Inflammatory macrophage treated with lipopolysaccharide for 4 hours (primary cell): ENCODE measurements around the gene RFPL1.
"Not testable (repeated sequence)": the region's sequence is repeated elsewhere in the genome, so short reads cannot be mapped to it uniquely, and the experiment has no call there.

Experiments used
- DNase-seq: peaks from one replicate; pipeline ENCODE4 v3.0.0-alpha.2; 2020

The RFPL1 gene

GRCh38 chr22:29438283-29438682, at the start of gene RFPL1:
Gene RFPL1 (plus strand): TSS chr22:29438583.
- DNase-seq: not testable (repeated sequence)

DNA sequence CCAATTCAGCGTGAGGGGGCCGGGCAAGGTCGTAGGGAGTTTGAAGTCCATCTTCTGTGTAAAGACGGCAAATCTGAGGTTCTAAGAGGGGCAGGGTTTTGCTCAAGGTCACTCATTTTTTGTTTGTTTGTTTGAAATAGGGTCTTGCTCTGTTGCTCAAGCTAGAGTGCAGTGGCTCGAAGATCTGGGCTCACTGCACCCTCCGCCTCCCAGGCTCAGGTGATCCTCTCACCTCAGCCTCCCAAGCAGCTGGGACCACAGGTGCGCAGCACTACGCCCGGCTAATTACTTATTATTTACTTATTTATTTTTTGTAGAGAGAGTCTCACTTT, 49.7 kb upstream of the RFPL1 start:
- DNase-seq: no peak

DNA sequence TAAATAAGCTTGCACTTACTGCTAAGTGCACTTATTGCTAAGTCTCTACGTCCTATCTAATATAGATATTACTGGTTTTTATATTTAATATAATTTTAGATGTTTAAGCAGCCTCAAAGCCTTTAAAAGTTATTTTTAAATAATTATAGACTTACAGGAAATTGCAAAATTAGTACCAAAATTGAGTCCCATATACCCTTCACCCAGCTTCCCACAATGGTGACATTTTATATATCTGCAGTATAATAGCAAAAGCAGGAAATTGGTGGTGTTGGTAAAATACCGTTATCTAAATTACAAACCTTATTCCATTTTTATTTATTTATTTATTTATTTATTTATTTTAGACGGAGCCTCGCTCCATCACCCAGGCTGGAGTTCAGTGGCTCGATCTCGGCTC, 48.1 kb upstream of the RFPL1 start:
- no peak for DNase-seq

GRCh38 chr22:29391546-29391945, 46.8 kb upstream of the RFPL1 start:
- no peak for DNase-seq

DNA sequence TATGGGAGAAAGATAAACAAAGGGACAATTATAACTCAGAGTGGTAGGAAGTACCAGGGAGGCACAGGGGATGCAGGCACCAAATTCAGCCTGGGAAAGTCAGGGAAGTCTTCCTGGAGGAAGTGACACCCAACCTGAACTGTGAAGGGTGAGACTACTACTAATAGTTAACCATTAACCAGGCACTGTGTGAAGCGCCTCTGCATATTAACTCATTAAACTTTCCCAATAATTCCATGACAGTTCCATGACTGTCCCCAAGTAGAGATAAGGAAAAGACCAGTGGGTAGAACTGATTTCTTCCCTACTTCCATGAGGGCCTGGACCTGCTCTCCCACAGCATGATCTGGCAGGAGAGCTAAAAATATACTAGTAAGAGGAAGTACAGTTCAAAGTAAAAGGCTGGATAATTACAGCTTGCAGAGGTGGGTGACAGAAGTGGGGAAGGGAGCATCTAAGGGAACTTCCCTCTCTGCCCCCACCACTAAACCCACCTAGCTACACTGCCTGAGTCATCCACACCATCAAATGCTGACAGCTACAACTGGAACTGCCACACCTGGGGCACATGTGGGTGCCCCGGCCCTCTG, 45.3 kb upstream of the RFPL1 start:
- peak; percentile 28 for DNase-seq

GRCh38 chr22:29394931-29395581, 43.3 kb upstream of the RFPL1 start:
- DNase-seq: peak; percentile 78

GRCh38 chr22:29396126-29396525, 42.3 kb upstream of the RFPL1 start:
- DNase-seq: no peak

- no peak for DNase-seq
Observed at GRCh38 chr22:29397791-29398190, 40.6 kb upstream of the RFPL1 start.

- no peak for DNase-seq
Observed at GRCh38 chr22:29400576-29400975, 37.8 kb upstream of the RFPL1 start.

- DNase-seq: not testable (repeated sequence)
Observed at GRCh38 chr22:29401538-29401937, 36.8 kb upstream of the RFPL1 start.

- peak; percentile 43 for DNase-seq
Observed at GRCh38 chr22:29408940-29409339, 29.4 kb upstream of the RFPL1 start.

DNA sequence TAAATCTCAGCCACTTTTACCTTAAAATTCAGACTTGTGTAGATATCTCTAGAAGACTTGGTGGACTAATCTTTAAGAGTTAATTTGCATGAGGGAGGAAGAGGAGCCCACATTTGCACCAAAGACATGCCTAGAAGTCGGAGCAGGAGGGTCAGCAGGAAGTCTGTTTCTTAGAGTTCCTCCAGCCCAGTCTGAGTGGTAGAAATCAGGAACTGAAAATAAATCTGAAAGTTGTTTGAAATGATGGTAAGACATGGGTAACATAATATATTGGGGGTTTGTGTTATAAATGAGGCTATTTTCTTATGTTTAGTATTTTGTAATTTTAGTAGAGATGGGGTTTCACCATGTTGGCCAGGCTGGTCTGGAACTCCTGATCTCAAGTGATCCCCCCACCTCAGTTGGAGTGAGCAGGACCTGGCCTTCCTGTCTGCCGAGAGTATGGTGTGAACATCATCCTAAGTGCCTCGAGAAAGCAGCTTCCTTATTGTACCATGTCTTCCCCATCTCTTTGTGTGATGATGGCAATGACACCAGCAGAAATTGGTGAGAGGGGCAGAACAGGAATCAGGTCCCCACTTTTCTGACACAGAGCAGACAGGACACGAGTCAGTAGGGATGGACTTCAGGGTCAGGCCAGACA, 26.7 kb upstream of the RFPL1 start:
- peak; percentile 54 for DNase-seq

DNA sequence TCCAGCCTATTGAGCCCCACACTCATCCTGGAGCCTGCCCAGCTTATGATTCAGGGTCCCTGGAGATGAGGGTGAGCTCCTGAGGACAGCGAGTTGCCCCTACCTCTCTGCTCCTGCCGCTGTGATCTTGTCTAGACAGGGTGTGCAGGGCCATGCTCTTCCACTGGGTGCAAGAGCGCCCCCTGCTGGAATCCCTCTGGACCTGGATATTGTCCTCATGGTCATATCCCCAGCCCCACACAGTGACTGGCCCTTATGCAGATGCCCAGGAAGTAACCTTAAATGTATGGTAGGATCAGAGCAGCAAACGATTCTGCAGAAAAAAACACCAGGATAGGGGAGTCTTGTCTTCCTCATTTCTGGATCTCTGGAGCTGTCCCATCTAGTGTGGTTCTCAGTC, 25.6 kb upstream of the RFPL1 start:
- peak; percentile 36 for DNase-seq

DNA sequence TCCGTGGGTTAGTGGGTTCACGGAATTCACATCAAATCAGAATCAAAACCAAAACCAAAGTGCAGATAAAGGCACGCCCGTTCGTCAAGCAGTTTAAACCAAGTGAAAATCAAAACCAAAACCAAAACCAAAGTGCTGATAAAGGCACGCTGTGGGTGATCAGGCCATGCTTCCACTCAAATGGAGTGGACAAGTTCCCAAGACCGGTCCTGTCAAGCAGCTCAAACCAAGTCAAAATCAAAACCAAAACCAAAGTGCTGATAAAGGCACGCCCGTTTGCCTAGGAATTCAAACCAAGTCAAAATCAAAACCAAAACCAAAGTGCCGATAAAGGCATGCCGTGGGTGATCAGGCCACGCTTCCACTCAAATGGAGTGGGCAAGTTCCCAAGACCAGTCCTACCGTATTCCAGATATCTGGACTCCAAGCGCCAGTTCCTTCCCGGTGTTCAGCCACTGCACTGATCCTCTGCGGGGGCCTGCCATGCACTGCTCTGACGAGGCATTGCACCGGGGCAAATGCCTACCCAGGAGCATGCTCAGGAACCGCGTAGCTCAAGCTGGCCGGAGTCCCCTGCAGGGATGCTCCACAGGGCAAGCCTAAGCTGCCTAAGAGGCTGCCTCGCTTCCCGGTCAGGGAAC, 23.3 kb upstream of the RFPL1 start:
- peak; percentile 94 for DNase-seq

GRCh38 chr22:29418704-29419103, 19.7 kb upstream of the RFPL1 start:
- DNase-seq: not testable (repeated sequence)

GRCh38 chr22:29426476-29426875, 11.9 kb upstream of the RFPL1 start:
- DNase-seq: no peak

DNA sequence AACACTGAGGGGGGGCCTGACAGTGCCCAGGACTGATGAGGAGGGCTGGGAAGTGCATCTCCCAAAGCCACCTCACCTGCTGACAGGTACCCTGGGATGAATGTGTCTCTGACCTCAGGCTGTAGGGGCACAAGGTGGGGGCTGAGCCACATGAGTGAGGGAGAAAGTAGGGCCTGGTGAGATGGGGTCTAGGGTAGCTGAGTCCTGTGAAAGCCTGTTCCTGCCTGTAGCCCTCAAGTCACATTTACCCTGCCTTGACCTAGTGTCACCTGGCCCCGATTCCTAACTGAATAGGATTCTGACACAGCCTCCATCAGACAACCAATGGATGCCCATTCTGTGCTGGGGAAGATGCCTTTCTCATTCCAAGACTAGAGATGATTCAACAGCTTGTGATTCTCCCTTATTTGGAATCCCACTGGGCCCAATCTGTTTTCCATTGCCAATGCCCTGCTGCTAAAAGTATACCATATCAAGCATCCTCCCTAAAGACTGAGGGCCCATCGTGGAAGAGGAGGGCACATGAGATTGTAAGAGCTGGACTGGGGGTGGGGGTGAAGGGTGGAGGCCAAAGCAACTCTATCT, 11.1 kb upstream of the RFPL1 start:
- DNase-seq: no peak

DNA sequence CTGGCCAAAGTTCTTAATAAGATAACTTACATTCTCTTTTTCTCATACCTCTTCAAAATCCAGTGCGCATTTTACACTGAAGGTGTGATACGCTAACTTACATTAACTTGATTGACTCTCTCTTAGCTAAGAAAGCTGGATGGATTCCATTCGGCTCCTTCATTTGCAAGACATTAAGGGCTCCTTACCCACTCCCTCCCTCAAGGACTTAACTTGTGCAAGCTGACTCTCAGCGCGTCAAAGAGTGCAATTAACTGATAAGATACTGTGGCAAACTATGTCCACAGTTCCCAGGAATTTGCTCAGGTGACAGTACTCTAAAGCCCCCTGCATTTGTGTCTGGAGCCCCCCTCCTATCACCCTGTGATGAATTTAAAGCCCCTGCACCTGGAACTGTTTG, 6.4 kb upstream of the RFPL1 start:
- no peak for DNase-seq

DNA sequence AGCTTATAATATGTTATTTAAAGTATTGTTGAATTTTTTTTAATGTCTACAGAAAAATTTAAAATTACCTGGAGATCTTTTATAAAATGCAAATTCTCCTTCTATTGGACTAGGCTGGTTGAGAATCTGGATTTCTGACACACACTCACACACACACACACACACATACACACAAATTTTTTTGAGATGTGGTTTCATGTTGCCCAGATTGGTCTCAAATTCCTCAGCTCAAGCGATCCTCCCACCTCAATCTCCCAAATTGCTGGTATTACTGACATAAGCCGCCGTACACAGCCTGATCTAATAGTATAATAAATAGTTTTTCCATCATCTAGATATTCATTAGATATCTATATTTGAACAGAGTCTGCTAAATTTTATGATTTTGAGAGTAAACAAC, 4.5 kb upstream of the RFPL1 start:
- no peak for DNase-seq

- no peak for DNase-seq
Observed at GRCh38 chr22:29434288-29434687, 4.1 kb upstream of the RFPL1 start.

- DNase-seq: no peak
Observed at GRCh38 chr22:29435236-29436136, 2.9 kb upstream of the RFPL1 start.

GRCh38 chr22:29442976-29443375, 4.6 kb downstream of the RFPL1 start:
- no peak for DNase-seq

DNA sequence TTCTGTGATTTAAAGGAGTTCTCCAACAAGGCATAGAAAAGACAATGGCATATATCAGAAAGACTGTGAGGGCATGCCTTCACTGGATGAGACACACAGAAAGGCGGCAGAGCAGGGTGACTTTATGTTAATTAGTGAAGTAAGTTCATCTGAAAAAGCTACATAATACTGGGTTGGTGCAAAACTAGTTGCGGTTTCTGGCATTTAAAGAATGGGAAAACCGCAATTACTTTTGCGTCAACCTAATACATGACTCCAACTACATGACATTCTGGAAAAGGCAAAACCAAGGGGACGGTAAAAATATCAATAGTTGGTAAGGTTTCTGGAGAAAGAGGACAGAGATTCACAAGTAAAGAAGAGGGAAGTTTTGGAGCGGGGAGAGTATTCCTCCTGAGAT, 5.1 kb downstream of the RFPL1 start:
- DNase-seq: no peak
